Measurements from ENCODE around the gene TIMMDC1.

DNA sequence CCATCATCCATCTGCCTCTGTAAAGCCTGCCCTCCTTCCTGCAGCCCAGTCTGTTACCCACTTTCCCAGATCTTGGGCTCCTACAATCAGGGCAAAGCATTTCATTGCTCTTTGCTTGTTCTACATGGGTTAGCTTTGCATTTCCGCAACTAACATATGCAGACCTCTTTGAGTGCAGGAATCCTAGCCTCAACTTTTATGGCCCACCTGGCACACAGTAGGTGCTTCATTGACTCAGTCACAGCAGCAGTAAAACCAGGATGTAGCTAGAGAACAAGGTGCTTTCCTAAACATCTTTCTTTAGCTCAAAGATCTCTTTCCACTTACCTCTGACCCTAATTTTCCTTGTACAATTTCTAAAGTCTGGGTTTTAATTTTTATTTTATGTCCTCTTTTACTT lies 57.6 kb downstream of the TIMMDC1 start:
- TF ChIP-seq, protein P1, sequence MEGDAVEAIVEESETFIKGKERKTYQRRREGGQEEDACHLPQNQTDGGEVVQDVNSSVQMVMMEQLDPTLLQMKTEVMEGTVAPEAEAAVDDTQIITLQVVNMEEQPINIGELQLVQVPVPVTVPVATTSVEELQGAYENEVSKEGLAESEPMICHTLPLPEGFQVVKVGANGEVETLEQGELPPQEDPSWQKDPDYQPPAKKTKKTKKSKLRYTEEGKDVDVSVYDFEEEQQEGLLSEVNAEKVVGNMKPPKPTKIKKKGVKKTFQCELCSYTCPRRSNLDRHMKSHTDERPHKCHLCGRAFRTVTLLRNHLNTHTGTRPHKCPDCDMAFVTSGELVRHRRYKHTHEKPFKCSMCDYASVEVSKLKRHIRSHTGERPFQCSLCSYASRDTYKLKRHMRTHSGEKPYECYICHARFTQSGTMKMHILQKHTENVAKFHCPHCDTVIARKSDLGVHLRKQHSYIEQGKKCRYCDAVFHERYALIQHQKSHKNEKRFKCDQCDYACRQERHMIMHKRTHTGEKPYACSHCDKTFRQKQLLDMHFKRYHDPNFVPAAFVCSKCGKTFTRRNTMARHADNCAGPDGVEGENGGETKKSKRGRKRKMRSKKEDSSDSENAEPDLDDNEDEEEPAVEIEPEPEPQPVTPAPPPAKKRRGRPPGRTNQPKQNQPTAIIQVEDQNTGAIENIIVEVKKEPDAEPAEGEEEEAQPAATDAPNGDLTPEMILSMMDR (IDR thresholded peaks at IDR 0.05), result no peak
- TF ChIP-seq POLR2A (IDR thresholded peaks at IDR 0.05), result no peak
